BLaER1 treated with 17β-estradiol and CSF1 and Interleukin-3, amounts not matched to agents 10 nM and 100 nM (cell line): ENCODE data around the gene KLHL33.
A peak's percentile ranks its signal among the peaks of the same experiment; 100 is the strongest.

Experiments used
- H3K27ac ChIP-seq, 11 experiments: shearing (Covaris generic); formaldehyde crosslinking; 2 replicates each; pipeline ENCODE4 v1.8.1; 2022
- H3K27me3 ChIP-seq, 11 experiments: shearing (Covaris generic); formaldehyde crosslinking; 2 replicates each; pipeline ENCODE4 v1.8.1; 2022
- H3K36me3 ChIP-seq, 11 experiments: shearing (Covaris generic); formaldehyde crosslinking; 2 replicates each; pipeline ENCODE4 v1.8.1; 2022
- H3K4me1 ChIP-seq, 10 experiments: shearing (Covaris generic); formaldehyde crosslinking; 2 replicates each; pipeline ENCODE4 v1.8.1; 2022
- H3K4me2 ChIP-seq, 11 experiments: shearing (Covaris generic); formaldehyde crosslinking; 2 replicates each; pipeline ENCODE4 v1.8.1; 2022
- H3K4me3 ChIP-seq, 10 experiments: shearing (Covaris generic); formaldehyde crosslinking; 2 replicates each; pipeline ENCODE4 v1.8.1; 2022
- H3K9ac ChIP-seq, 11 experiments: shearing (Covaris generic); formaldehyde crosslinking; 2 replicates each; pipeline ENCODE4 v1.8.1; 2022
- H3K9me3 ChIP-seq, 11 experiments: shearing (Covaris generic); formaldehyde crosslinking; replicated peaks in 1 of 11; 2 replicates each; pipeline ENCODE4 v1.8.1; 2022
- H4K20me1 ChIP-seq, 11 experiments: shearing (Covaris generic); formaldehyde crosslinking; 2 replicates each; pipeline ENCODE4 v1.8.1; 2022
- Cebpa-rat ChIP-seq, 11 experiments: shearing (Covaris generic); IDR thresholded peaks; 2 replicates each; pipeline ENCODE4 v1.8.1; 2022

KLHL33 gene

DNA sequence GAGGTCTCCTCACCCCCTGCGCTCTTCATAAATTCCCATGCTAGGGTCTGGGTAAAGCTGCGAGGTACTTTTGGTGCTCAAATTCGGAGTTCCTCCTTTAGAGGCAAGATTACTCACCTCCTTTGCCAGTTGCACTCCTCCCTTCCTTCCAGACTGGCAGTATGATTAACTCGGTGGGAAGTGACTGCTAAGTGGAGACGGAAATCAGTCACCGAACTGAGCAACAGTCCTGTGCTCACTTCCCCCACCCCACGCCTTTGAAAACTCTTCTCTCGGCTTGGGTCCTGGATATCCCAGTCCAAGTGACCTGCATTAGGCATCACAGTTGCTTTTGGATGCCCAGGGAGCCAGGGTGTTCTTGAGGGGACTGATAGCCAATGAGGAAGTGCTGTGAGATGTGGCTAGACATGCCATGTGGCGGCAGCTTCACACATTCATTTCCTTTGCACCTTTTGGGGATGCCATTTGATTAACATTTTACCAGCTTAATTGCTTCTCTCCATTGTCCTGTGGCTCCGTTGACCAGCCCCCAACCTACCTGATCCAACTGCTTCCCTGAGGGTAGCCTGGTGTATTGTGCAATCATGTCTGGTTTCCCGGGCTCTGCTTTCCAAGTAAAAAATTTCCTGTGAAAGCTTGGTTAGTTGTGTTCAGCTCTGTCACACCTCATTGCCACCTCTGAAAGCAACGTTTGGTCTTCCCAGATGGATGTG, 34.1 kb upstream of the KLHL33 start:
- H4K20me1 ChIP-seq: peaks cover 0 to 53% (median 38%) of the 10 kb centered on the region in 11 experiments; a peak in 20 of 22 replicates
- no peaks in the 10 kb centered on the region for H3K9me3 ChIP-seq
- peak overlapping the region; percentile 88 to 99 (median 95) for H3K4me2 ChIP-seq
- peak overlapping the region; percentile 87 to 97 (median 93) for H3K9ac ChIP-seq
- H3K36me3 ChIP-seq: peaks cover 29 to 47% (median 38%) of the 10 kb centered on the region in 11 experiments
- H3K27ac ChIP-seq: peak overlapping the region; percentile 70 to 94 (median 92); a peak in 21 of 22 replicates
- H3K27me3 ChIP-seq: no peaks in the 10 kb centered on the region
- H3K4me1 ChIP-seq: peaks cover 44 to 50% (median 46%) of the 10 kb centered on the region in 10 experiments
- peak; percentile 46 to 95 (median 77); a peak in 19 of 22 replicates for TF ChIP-seq Cebpa-rat (IDR thresholded peaks at IDR 0.05)
- peak overlapping the region; percentile 86 to 99 (median 91) for H3K4me3 ChIP-seq

DNA sequence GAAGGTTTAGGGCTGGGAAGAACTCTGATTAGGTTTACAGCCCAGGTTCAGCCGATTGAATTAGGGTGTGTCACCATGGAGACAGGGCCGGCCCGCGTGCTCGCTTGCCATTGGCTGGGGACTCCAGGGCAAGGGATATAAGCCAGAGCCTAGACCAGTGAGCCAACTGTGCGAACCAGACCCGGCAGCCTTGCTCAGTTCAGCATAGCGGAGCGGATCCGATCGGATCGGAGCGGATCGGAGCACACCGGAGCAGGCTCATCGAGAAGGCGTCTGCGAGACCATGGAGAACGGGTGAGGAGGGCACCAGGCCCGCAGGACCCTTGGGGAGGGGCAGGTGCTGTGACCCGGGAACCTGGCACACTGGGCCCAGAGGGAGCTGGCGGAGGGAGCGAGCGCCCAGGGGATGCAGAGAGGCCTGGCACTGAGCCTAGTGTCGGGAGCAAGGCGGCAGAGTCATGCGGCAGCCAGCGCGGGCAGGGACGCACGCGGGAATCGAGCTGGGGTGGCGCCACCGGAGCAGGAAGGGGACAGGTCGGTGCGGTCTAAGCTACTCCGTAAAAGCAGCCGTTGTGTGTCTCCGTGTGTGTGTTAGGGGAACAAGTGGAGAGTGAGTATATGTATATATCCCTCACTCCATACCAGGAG, 33.4 kb upstream of the KLHL33 start, which contains the start of gene PNP:
Gene PNP (plus strand): TSS at position 165 of the 648 bp plus-strand sequence. CDS start 119 bp downstream, at position 284.
- peak within 1 kb of the TSS; percentile 70 to 94 (median 92) for H3K27ac ChIP-seq
- H4K20me1 ChIP-seq: peaks cover 0 to 49% (median 38%) of the 10 kb centered on the region in 11 experiments; a peak in 20 of 22 replicates
- no peaks in the 10 kb centered on the region for H3K9me3 ChIP-seq
- H3K27me3 ChIP-seq: no peaks in the 10 kb centered on the region
- peaks cover 22 to 40% (median 31%) of the 10 kb centered on the region in 11 experiments for H3K36me3 ChIP-seq
- TF ChIP-seq Cebpa-rat (IDR thresholded peaks at IDR 0.05): no peak
- H3K4me3 ChIP-seq: peak within 1 kb of the TSS; percentile 86 to 99 (median 91)
- H3K4me1 ChIP-seq: peaks cover 37 to 48% (median 41%) of the 10 kb centered on the region in 10 experiments
- peak within 1 kb of the TSS; percentile 87 to 97 (median 93) for H3K9ac ChIP-seq
- H3K4me2 ChIP-seq: peak within 1 kb of the TSS; percentile 88 to 99 (median 95)

DNA sequence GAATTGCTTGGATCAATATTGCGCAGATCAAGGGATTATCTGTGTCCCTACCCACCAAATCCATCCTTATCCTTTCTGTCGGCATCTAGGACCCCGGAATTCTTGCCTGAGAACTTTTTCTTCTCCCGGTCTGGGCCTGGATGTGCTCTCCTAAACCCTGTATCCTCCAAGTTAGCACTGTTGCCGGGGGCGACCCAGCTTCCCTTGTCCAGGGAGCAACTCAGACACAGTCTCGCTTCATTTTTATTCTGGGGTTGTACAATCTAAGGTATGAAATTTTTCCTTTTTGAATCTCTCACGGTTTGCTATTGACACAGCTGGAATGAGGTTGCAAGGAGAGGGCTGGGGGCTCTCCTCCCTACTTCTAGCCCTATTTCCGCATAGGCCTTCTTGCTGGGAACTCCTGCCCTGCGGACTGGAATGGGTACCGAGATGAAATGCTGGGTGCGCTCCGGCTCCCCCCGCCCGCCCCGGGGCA, 32.8 kb upstream of the KLHL33 start:
- Histone ChIP-seq H3K9me3 (no peaks in the 10 kb centered on the region), H3K4me1 (peaks cover 32 to 42% (median 37%) of the 10 kb centered on the region in 10 experiments), H3K9ac (peak overlapping the region; percentile 87 to 97 (median 93); a peak in 21 of 22 replicates), H3K27me3 (no peaks in the 10 kb centered on the region), H4K20me1 (peaks cover 0 to 46% (median 37%) of the 10 kb centered on the region in 11 experiments; a peak in 20 of 22 replicates), H3K4me2 (peak overlapping the region; percentile 88 to 99 (median 95)), H3K4me3 (peak overlapping the region; percentile 86 to 99 (median 91)), H3K36me3 (peaks cover 16 to 34% (median 25%) of the 10 kb centered on the region in 11 experiments), H3K27ac (peak overlapping the region in 10 of 11 experiments; percentile 86 to 94 (median 92); a peak in 17 of 22 replicates)
- no peak for TF ChIP-seq Cebpa-rat (IDR thresholded peaks at IDR 0.05)

DNA sequence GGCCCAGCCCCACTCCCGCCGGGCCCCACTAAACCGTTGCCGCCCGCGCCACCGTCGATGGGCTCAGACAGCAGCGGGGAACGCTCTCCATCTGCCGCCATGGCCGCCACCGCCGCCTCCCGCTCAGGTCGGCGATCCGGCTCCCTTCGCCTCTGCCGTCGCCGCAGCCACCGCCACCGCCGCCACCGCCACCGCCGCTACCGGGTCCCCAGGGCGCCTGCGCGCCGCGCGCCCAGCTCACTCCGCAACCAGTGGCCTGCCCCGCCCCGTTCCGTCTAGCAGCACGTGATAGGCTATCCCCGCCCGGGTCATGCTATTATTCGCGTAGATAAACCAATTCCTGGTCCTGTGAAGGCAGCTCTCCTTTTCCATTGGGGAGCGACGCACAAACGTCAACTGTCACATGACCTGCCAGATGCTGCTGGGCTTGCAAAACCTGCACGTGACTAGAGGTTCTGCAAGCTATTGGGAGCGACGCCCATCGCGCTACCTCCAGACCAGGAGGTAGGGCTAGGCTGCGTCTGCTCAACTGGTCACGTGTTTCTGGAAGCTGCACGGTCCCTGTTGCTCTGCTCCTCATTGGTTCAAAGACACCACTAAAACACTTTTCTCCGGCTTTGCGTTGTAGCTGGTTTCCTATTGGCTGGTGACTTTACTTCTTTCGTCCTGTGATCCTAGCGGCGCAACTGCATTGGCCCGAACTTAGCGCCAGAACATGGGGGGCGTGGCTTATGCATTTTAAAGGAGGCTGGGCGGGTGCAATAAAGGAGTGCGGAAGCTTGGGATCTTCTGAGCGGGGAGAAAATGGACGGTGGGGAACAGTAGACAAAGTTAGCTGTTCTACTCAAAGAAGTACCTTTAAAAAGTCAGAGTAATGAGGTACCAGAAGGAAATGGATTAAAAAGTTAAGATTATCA, 25.5 kb upstream of the KLHL33 start, which contains the start of gene PIP4P1:
Gene PIP4P1 (minus strand): TSS at position 210 of the 917 bp plus-strand sequence. CDS start 109 bp downstream, at position 101.
- peaks cover 0 to 7% (median 0%) of the 10 kb centered on the region in 11 experiments; a peak in 3 of 22 replicates for H3K9me3 ChIP-seq
- peaks cover 50 to 58% (median 54%) of the 10 kb centered on the region in 10 experiments for H3K4me1 ChIP-seq
- peak within 1 kb of the TSS; percentile 86 to 99 (median 92) for H3K4me3 ChIP-seq
- peaks cover 0 to 45% (median 24%) of the 10 kb centered on the region in 11 experiments; a peak in 15 of 22 replicates for H4K20me1 ChIP-seq
- peak within 1 kb of the TSS; percentile 89 to 98 (median 92) for H3K9ac ChIP-seq
- peak in 1 of 11 experiments; percentile 15; a peak in 1 of 22 replicates for TF ChIP-seq Cebpa-rat (IDR thresholded peaks at IDR 0.05)
- peaks cover 37 to 40% (median 38%) of the 10 kb centered on the region in 11 experiments for H3K36me3 ChIP-seq
- H3K27me3 ChIP-seq: no peaks in the 10 kb centered on the region
- peak within 1 kb of the TSS; percentile 91 to 98 (median 94) for H3K4me2 ChIP-seq
- peak within 1 kb of the TSS; percentile 89 to 96 (median 92) for H3K27ac ChIP-seq

DNA sequence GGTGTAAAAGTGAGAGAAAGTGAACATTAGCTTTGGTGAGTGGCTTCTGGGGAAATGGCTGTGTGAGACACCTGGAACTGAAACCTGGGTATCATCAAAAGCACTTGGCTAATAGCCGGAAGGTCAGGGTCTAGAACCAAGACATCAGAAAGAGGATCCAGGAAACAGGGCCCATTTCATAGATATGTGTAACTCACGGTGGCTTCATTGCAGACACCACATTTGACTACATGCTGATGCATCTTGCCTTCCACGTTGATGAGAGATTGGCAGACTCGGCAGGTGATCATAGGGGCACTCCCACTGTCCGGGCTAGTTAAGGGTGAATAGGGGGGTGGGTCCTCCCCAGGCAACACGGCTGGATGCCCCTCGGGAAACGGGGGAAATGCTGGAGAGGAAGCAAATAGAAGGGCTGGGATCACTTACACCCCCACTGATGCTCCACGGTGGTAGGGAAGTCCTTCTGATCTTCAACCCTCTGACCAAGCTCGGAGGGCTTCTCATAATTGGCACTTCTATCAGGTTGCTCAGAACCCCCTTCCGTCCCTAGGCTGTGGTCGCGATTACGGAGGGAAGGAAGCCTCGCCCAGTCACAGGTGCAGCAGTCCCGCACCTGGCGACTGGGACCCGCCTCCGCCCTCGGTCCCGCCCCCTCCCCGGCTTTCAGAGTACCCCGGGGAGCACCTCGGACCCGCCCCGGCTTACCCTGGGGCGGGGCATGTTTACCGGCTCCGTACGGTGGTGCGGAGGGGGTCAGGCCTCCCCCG, 24.7 kb upstream of the KLHL33 start:
- Histone ChIP-seq H3K4me1 (peaks cover 54 to 62% (median 57%) of the 10 kb centered on the region in 10 experiments), H3K9ac (peak overlapping the region; percentile 89 to 98 (median 92)), H4K20me1 (peaks cover 0 to 53% (median 28%) of the 10 kb centered on the region in 11 experiments; a peak in 15 of 22 replicates), H3K36me3 (peaks cover 39 to 47% (median 43%) of the 10 kb centered on the region in 11 experiments), H3K9me3 (peaks cover 0 to 7% (median 0%) of the 10 kb centered on the region in 11 experiments; a peak in 3 of 22 replicates), H3K4me3 (peak overlapping the region; percentile 86 to 99 (median 92)), H3K27me3 (no peaks in the 10 kb centered on the region), H3K4me2 (peak overlapping the region; percentile 91 to 98 (median 94)), H3K27ac (peak overlapping the region; percentile 87 to 96 (median 92))
- TF ChIP-seq Cebpa-rat (IDR thresholded peaks at IDR 0.05): no peak

DNA sequence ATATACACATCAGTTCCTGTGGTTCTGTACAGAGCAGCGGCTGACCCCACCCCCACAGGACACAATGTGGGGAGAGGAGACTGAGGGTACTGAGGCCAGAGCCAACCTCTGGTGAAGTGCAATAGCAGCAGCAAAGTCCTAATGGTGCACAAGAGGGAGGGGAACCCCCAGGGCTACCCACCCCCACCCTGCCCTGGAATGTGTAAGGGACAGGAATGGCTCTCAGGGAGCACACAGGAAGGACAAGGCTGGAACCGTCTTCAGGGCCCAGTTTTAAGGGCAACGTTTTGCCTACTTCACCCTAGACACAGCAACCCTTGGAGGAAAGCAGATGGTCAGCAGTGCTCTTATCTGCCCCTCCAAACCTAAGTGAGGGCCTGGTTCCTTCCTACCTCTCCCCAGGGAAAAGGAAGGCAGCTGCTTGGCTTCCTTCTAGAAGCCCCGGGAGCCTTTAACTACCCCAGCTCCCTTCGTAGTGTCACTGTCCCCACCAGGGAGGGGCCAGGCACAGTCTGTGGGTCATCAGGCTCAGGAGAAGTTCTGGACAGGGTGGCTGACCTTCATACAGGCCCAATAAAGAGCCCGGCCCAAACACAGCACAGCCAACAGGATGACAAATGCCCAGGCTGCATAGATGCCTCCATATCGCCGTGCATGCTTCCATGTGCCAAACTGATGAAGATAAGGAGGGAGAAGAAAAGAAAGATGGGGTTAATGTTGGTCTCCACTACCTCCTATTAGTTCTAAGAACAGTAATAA, 22.2 kb upstream of the KLHL33 start:
- Histone ChIP-seq H3K27me3 (no peaks in the 10 kb centered on the region), H3K27ac (peak overlapping the region; percentile 9 to 97 (median 95); a peak in 20 of 22 replicates), H3K9ac (peak overlapping the region; percentile 53 to 98 (median 93); a peak in 20 of 22 replicates), H3K36me3 (peaks cover 39 to 50% (median 44%) of the 10 kb centered on the region in 11 experiments), H3K4me3 (peak overlapping the region; percentile 3 to 99 (median 82); a peak in 18 of 20 replicates), H3K9me3 (peaks cover 0 to 7% (median 0%) of the 10 kb centered on the region in 11 experiments; a peak in 3 of 22 replicates), H3K4me1 (peaks cover 58 to 67% (median 64%) of the 10 kb centered on the region in 10 experiments), H3K4me2 (peak overlapping the region; percentile 91 to 98 (median 94)), H4K20me1 (peaks cover 0 to 53% (median 28%) of the 10 kb centered on the region in 11 experiments; a peak in 15 of 22 replicates)
- no peak for TF ChIP-seq Cebpa-rat (IDR thresholded peaks at IDR 0.05)
